ENCODE measurements around the gene PRELP. TPM values are rescaled to one million over a fixed set of nuclear protein-coding genes. Genes with fewer than 3 reads are reported as not detected.

Gene PRELP
- total and polyA plus RNA-seq, 9 of the 15 experiments (the other 6 are each of a cell fraction or from before 2014, with no cell fraction given): 0.04 TPM; not detected in 8

- TF ChIP-seq, protein P1, sequence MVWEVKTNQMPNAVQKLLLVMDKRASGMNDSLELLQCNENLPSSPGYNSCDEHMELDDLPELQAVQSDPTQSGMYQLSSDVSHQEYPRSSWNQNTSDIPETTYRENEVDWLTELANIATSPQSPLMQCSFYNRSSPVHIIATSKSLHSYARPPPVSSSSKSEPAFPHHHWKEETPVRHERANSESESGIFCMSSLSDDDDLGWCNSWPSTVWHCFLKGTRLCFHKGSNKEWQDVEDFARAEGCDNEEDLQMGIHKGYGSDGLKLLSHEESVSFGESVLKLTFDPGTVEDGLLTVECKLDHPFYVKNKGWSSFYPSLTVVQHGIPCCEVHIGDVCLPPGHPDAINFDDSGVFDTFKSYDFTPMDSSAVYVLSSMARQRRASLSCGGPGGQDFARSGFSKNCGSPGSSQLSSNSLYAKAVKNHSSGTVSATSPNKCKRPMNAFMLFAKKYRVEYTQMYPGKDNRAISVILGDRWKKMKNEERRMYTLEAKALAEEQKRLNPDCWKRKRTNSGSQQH (CRISPR knock-in tag; IDR thresholded peaks at IDR 0.05): no peak
- TF ChIP-seq ZNF586 (CRISPR knock-in tag; conservative IDR thresholded peaks at IDR 0.05) (no peak), CTCFL (IDR thresholded peaks at IDR 0.05; ENCODE audit: borderline replicate concordance, insufficient read depth, low read depth, low read length, poor library complexity, severe bottlenecking) (no peak), ZNF395 (CRISPR knock-in tag; IDR thresholded peaks at IDR 0.05) (no peak), ATF6 (CRISPR knock-in tag; IDR thresholded peaks at IDR 0.05) (no peak), L3MBTL2 (IDR thresholded peaks at IDR 0.05) (no peak), ARHGAP35 (IDR thresholded peaks at IDR 0.05; ENCODE audit: partially characterized antibody) (no peak)
- TF ChIP-seq, protein P2, sequence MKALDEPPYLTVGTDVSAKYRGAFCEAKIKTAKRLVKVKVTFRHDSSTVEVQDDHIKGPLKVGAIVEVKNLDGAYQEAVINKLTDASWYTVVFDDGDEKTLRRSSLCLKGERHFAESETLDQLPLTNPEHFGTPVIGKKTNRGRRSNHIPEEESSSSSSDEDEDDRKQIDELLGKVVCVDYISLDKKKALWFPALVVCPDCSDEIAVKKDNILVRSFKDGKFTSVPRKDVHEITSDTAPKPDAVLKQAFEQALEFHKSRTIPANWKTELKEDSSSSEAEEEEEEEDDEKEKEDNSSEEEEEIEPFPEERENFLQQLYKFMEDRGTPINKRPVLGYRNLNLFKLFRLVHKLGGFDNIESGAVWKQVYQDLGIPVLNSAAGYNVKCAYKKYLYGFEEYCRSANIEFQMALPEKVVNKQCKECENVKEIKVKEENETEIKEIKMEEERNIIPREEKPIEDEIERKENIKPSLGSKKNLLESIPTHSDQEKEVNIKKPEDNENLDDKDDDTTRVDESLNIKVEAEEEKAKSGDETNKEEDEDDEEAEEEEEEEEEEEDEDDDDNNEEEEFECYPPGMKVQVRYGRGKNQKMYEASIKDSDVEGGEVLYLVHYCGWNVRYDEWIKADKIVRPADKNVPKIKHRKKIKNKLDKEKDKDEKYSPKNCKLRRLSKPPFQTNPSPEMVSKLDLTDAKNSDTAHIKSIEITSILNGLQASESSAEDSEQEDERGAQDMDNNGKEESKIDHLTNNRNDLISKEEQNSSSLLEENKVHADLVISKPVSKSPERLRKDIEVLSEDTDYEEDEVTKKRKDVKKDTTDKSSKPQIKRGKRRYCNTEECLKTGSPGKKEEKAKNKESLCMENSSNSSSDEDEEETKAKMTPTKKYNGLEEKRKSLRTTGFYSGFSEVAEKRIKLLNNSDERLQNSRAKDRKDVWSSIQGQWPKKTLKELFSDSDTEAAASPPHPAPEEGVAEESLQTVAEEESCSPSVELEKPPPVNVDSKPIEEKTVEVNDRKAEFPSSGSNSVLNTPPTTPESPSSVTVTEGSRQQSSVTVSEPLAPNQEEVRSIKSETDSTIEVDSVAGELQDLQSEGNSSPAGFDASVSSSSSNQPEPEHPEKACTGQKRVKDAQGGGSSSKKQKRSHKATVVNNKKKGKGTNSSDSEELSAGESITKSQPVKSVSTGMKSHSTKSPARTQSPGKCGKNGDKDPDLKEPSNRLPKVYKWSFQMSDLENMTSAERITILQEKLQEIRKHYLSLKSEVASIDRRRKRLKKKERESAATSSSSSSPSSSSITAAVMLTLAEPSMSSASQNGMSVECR (CRISPR knock-in tag; IDR thresholded peaks at IDR 0.05): no peak
Observed at GRCh38 chr1:203491664-203492063, 16.1 kb downstream of the PRELP start (continued).
